ENCODE data around the gene NAGLU. TPM values are rescaled to one million over a fixed set of nuclear protein-coding genes. Genes with fewer than 3 reads are reported as not detected.

Gene NAGLU
- total RNA-seq, 1 experiment from 2014 or later, result 29.5 TPM

DNA sequence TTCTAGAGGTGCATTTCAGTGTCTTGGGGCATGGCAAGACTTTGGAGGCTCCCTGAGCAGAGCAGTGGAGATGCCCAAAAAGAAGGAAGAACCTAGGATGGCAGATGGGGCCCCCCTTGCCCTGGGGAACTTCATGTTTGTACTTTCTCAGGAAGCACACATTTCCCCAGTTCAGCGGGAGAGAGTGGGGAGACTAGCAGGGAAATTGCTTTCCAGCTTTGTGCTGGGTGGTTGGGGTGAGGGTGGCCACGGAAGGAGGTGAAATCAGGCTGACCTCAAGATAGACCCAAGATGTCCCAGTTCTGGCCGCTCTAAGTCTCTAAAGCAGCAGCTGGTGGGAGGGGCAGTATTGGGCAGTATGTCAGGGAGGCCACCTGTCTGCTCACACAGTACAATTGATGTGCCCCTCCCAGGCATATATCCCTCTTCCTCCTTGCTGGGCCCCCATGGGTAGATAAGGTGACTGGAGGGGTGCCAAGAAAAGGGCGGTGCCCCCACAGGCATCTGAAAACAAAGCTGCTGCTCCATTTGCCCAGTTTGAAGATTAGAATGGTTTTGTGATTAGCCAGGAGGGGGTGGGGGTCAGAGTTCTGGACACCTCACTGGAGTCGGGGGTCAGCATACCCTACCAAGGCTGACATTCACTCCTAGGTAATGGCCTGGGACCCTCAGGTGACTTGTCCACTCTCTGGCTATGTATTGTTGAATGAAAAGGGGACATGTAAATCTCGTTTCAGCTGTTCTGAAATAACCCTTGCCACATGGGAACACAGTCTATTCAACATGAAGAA, 17.1 kb upstream of the NAGLU start:
- BruUV-seq (replicated peaks), result no TSS peak
- Mint-ChIP-seq H3K27me3 (ENCODE audit: insufficient read depth, unreplicated experiment) (no peaks in the 10 kb centered on the region), H3K4me1 (ENCODE audit: insufficient read depth, unreplicated experiment) (peaks cover 46% of the 10 kb centered on the region), H3K27ac (ENCODE audit: low read depth, unreplicated experiment) (peak overlapping the region; percentile 98), H3K4me3 (ENCODE audit: unreplicated experiment) (peak overlapping the region; percentile 63), H3K9me3 (ENCODE audit: unreplicated experiment) (no peaks in the 10 kb centered on the region), H3K36me3 (ENCODE audit: insufficient read depth, unreplicated experiment) (peaks cover 18% of the 10 kb centered on the region)
- TF ChIP-seq CTCF (IDR thresholded peaks at IDR 0.05; ENCODE audit: unreplicated experiment), result no peak
- ChIA-PET CTCF (interaction anchor here (0.6 to 3.1 kb wide), 23 partner anchors 9 to 468 kb away, joined by 3 to 24 read pairs (median 4); partner anchors contain the start of gene PSMC3IP), POLR2A (interaction anchor here (0.8 to 4.1 kb wide), 19 partner anchors 8 to 502 kb away, joined by 3 to 48 read pairs (median 6); partner anchors contain the start of genes ATP6V0A1, BECN1, CAVIN1 and DNAJC7)
- no peak for DNase-seq (ENCODE audit: unreplicated experiment)
- intact Hi-C loops (cut with micrococcal nuclease), result loop anchor here (1.0 kb wide), 1 partner anchor 112 kb away; no protein-coding TSS in a partner anchor

DNA sequence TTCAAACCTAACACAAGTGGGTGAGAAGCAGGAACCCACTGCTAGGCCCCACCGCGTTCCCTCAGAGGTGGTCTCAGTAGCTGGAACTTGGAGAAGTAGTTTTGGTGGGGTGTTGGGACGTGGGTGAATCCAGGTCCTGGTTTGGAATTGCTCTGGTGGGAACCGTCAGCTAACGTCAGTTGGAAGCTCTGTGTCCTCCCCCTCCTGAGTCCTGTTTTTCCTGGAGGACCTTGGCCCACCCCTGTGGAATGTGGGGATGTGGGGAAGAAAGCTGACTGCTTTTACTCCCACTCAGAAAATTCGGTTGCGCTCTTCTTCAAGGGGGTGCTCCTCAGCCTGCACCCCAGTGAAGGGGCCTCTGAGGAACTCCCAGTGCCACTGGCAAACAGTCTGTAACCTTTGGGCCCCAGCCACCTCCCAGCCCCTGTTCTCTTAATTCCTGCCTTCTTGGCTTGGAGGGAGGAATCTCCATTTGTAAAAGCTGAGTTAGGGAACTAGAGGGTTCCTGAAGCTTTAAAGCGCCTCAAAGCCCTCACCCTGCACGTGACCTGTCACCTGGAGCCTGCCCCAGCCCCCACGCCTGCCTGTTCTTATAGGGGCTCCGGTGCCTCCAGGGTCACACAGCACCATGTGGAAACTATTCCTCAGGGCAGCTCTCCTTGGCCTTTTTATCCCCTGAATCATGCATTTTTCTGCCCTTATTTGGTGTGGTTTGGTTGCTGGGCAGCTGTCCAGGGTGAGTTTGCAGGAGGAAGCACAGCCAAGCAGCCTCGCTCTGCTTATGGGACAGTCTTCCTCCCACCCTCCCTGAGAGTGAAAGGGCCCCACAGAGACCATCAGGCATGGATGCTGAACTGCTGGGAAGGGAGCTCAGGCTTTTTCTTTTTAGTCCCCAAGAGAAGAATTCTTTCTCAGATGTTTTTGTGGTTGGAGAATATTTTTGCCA, 16.2 kb upstream of the NAGLU start:
- Mint-ChIP-seq H3K36me3 (ENCODE audit: insufficient read depth, unreplicated experiment) (peaks cover 18% of the 10 kb centered on the region), H3K4me3 (ENCODE audit: unreplicated experiment) (peak overlapping the region; percentile 47)

GRCh38 chr17:42520540-42520951, 15.5 kb upstream of the NAGLU start:
- H3K27ac Mint-ChIP-seq (ENCODE audit: low read depth, unreplicated experiment), result peak overlapping the region; percentile 98
- no TSS peak for BruUV-seq (replicated peaks)
- no peaks in the 10 kb centered on the region for H3K9me3 Mint-ChIP-seq (ENCODE audit: unreplicated experiment)
- no peak for DNase-seq (ENCODE audit: unreplicated experiment)
- H3K4me3 Mint-ChIP-seq (ENCODE audit: unreplicated experiment), result peak overlapping the region; percentile 47
- H3K27me3 Mint-ChIP-seq (ENCODE audit: insufficient read depth, unreplicated experiment), result no peaks in the 10 kb centered on the region
- TF ChIP-seq CTCF (IDR thresholded peaks at IDR 0.05; ENCODE audit: unreplicated experiment), result peak; percentile 47
- peaks cover 18% of the 10 kb centered on the region for H3K36me3 Mint-ChIP-seq (ENCODE audit: insufficient read depth, unreplicated experiment)
- H3K4me1 Mint-ChIP-seq (ENCODE audit: insufficient read depth, unreplicated experiment), result peaks cover 51% of the 10 kb centered on the region
- ChIA-PET CTCF (interaction anchor here (0.5 to 2.6 kb wide), 11 partner anchors 13 to 304 kb away, joined by 3 to 10 read pairs (median 4); partner anchors contain the start of genes BECN1 and PSMC3IP), POLR2A (interaction anchor here (0.6 to 4.1 kb wide), 18 partner anchors 10 to 1793 kb away, joined by 3 to 48 read pairs (median 6); partner anchors contain the start of genes CAVIN1, DNAJC7, NAGLU and STAT3)
- intact Hi-C loops (cut with micrococcal nuclease), result no loop called here

More for the DNA sequence above, 16.2 kb upstream of the NAGLU start:
- peak overlapping the region; percentile 98 for H3K27ac Mint-ChIP-seq (ENCODE audit: low read depth, unreplicated experiment)
- BruUV-seq (replicated peaks), result no TSS peak
- DNase-seq (ENCODE audit: unreplicated experiment), result peak; percentile 95
- no peak for TF ChIP-seq CTCF (IDR thresholded peaks at IDR 0.05; ENCODE audit: unreplicated experiment)
- CTCF ChIA-PET, result interaction anchor here (0.6 to 3.1 kb wide), 19 partner anchors 8 to 469 kb away, joined by 3 to 24 read pairs (median 5); partner anchors contain the start of genes BECN1 and PSMC3IP
- intact Hi-C loops (cut with micrococcal nuclease), result no loop called here
- H3K27me3 Mint-ChIP-seq (ENCODE audit: insufficient read depth, unreplicated experiment), result no peaks in the 10 kb centered on the region
- POLR2A ChIA-PET, result interaction anchor here (0.5 to 4.1 kb wide), 21 partner anchors 7 to 938 kb away, joined by 3 to 48 read pairs (median 4); partner anchors contain the start of genes CAVIN1, DNAJC7, NAGLU and STAT3
- peaks cover 46% of the 10 kb centered on the region for H3K4me1 Mint-ChIP-seq (ENCODE audit: insufficient read depth, unreplicated experiment)
- H3K9me3 Mint-ChIP-seq (ENCODE audit: unreplicated experiment), result no peaks in the 10 kb centered on the region

Data from MCF 10A (cell line).